ENCODE data around the gene HCFC1.

DNA sequence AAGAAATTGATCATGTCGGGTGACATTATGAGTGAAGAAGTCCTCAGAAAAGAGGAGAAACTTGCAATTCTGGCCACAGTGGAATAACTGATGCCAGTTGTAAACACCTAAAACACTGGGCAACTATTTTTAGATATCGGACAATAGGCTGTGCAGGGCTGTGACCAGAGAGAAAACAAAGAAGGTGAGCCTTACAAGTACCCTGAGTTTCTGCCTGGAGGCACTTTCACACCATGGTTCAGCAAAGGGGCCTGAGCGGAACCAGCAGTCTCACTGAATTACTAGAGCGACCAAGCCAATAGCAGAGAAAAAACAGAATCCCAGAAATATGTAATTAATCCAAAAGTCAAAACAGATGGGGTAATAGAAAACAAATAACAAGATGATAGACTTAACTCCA lies 36.9 kb upstream of the HCFC1 start:
- TF ChIP-seq EZH2 (optimal IDR thresholded peaks at IDR 0.05; ENCODE audit: low read depth, low read length) (no peak), EZH2phosphoT487 (IDR thresholded peaks at IDR 0.05; ENCODE audit: low read length) (no peak)
